ENCODE results near the gene WDR18.

GRCh38 chr19:940591-941291 lies 43.4 kb upstream of the WDR18 start:
- TF ChIP-seq, protein P1, sequence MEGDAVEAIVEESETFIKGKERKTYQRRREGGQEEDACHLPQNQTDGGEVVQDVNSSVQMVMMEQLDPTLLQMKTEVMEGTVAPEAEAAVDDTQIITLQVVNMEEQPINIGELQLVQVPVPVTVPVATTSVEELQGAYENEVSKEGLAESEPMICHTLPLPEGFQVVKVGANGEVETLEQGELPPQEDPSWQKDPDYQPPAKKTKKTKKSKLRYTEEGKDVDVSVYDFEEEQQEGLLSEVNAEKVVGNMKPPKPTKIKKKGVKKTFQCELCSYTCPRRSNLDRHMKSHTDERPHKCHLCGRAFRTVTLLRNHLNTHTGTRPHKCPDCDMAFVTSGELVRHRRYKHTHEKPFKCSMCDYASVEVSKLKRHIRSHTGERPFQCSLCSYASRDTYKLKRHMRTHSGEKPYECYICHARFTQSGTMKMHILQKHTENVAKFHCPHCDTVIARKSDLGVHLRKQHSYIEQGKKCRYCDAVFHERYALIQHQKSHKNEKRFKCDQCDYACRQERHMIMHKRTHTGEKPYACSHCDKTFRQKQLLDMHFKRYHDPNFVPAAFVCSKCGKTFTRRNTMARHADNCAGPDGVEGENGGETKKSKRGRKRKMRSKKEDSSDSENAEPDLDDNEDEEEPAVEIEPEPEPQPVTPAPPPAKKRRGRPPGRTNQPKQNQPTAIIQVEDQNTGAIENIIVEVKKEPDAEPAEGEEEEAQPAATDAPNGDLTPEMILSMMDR (IDR thresholded peaks at IDR 0.05) = peak in 1 of 3 experiments; percentile 14
- no peak for TF ChIP-seq POLR2A (IDR thresholded peaks at IDR 0.05; ENCODE audit: low read depth)

All from esophagus muscularis mucosa (tissue), 3 donors.